ENCODE results near the gene CYYR1.

- TF ChIP-seq GATA2 (IDR thresholded peaks at IDR 0.05; ENCODE audit: low read depth, low read length): no peak
- TF ChIP-seq GATA3 (IDR thresholded peaks at IDR 0.05; ENCODE audit: low read depth, low read length): no peak
These were observed 81.4 kb downstream of the CYYR1 start for GRCh38 chr21:26491663-26492062.

Measured in SH-SY5Y (cell line).